KMS-11 (cell line): ENCODE measurements around the gene OR2T3.
"Not testable (repeated sequence)": the region's sequence is repeated elsewhere in the genome, so short reads cannot be mapped to it uniquely, and the experiment has no call there.

Source experiments
- H2AFZ ChIP-seq: fragments of 200-600 bp; sonication (generic); 2 replicates; pipeline ENCODE4 v1.6.1; 2016; ENCODE audit warnings: antibody characterized with exemption, mixed run types, low read depth
- H3K27ac ChIP-seq: fragments of 200-600 bp; sonication (generic); 2 replicates; pipeline ENCODE4 v1.6.1; 2016; ENCODE audit warnings: mild to moderate bottlenecking, mixed run types
- H3K27me3 ChIP-seq: fragments of 200-600 bp; sonication (generic); 2 replicates; pipeline ENCODE4 v1.6.1; 2017; ENCODE audit warnings: mild to moderate bottlenecking, low read depth, mixed run types, moderate library complexity; ENCODE audit not compliant: insufficient read depth
- H3K36me3 ChIP-seq: fragments of 200-600 bp; sonication (generic); 2 replicates; pipeline ENCODE4 v1.6.1; 2017; ENCODE audit warnings: mild to moderate bottlenecking, mixed run types; ENCODE audit not compliant: insufficient read depth
- H3K4me1 ChIP-seq: fragments of 200-600 bp; sonication (generic); 2 replicates; pipeline ENCODE4 v1.6.1; 2016; ENCODE audit warnings: mild to moderate bottlenecking, low read depth, mixed run types; ENCODE audit not compliant: poor library complexity, severe bottlenecking
- H3K4me2 ChIP-seq: fragments of 200-600 bp; sonication (generic); 2 replicates; pipeline ENCODE4 v1.7.0; 2016; ENCODE audit warnings: mild to moderate bottlenecking, mixed run types
- H3K4me3 ChIP-seq: fragments of 200-600 bp; sonication (generic); IDR thresholded peaks from 2 replicates; pipeline ENCODE4 v1.6.1; 2017; ENCODE audit warnings: low read depth, low read length, mixed read lengths; ENCODE audit not compliant: insufficient read depth
- H3K79me2 ChIP-seq: fragments of 200-600 bp; sonication (generic); 2 replicates; pipeline ENCODE4 v1.6.1; 2016; ENCODE audit warnings: low read depth, mixed run types; ENCODE audit not compliant: insufficient read depth
- H3K9ac ChIP-seq: fragments of 200-600 bp; sonication (generic); 2 replicates; pipeline ENCODE4 v1.6.1; 2016; ENCODE audit warnings: mild to moderate bottlenecking, mixed run types
- H4K20me1 ChIP-seq: fragments of 200-600 bp; sonication (generic); 2 replicates; pipeline ENCODE4 v1.6.1; 2016; ENCODE audit warnings: mild to moderate bottlenecking, mixed run types; ENCODE audit not compliant: insufficient read depth

The OR2T3 gene

DNA sequence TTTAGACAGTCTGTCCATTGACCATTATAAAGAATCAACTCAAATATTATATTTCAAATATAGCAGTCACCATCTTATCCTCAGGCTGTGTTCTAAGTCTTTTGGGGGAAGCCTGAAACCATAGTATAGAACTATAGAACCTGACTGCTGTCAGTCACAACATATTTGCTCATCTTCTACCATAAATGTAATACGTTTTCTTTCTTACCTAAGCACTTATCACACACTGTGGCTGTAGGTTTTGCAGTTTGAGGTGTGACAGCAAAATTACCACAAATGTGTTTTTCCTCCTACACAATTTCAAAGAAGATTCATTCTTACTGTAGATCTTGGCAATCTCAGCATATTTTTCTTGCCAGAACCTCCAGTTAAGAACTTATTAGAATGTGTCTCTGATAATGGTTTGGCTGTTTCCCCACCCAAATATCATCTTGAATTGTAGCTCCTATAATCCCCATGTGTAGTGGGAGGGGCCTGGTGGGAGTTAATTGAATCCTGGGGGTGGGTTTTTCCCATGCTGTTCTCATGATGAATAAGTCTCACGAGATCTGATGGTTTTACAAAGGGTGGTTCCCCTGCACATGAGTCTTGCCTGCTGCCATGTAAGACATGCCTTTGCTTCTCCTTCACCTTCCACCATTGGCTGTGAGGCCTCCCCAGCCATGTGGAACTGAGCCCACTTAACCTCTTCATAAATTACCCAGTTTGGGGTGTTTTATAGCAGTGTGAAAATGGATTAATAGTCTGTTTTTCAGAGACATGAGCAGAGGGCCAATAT lies 30.5 kb upstream of the OR2T3 start:
- H3K27me3 ChIP-seq, H3K27ac ChIP-seq, H4K20me1 ChIP-seq, H2AFZ ChIP-seq, H3K4me2 ChIP-seq, H3K4me3 ChIP-seq, H3K79me2 ChIP-seq, H3K36me3 ChIP-seq, H3K9ac ChIP-seq: not testable (repeated sequence)
- peaks cover 24% of the 10 kb centered on the region for H3K4me1 ChIP-seq

- H3K27me3 ChIP-seq, H3K79me2 ChIP-seq, H2AFZ ChIP-seq, H3K4me2 ChIP-seq, H3K9ac ChIP-seq, H3K36me3 ChIP-seq, H3K4me3 ChIP-seq, H3K27ac ChIP-seq, H4K20me1 ChIP-seq: not testable (repeated sequence)
- peaks cover 10% of the 10 kb centered on the region for H3K4me1 ChIP-seq
These were observed 28.5 kb upstream of the OR2T3 start for GRCh38 chr1:248444603-248445002.

GRCh38 chr1:248445399-248445798 lies 27.8 kb upstream of the OR2T3 start, which contains the start of gene OR2T2:
TSS of gene OR2T2 (plus strand) at chr1:248445637. CDS start at chr1:248452798, 7,161 bp downstream.
- not testable (repeated sequence) for H3K36me3 ChIP-seq, H4K20me1 ChIP-seq, H2AFZ ChIP-seq, H3K27ac ChIP-seq, H3K4me1 ChIP-seq, H3K27me3 ChIP-seq, H3K79me2 ChIP-seq, H3K4me3 ChIP-seq, H3K4me2 ChIP-seq, H3K9ac ChIP-seq

- not testable (repeated sequence) for H4K20me1 ChIP-seq, H3K4me3 ChIP-seq, H3K27ac ChIP-seq, H2AFZ ChIP-seq, H3K79me2 ChIP-seq, H3K9ac ChIP-seq, H3K27me3 ChIP-seq, H3K36me3 ChIP-seq, H3K4me1 ChIP-seq, H3K4me2 ChIP-seq
These were observed 24.6 kb upstream of the OR2T3 start for GRCh38 chr1:248448409-248449074.

DNA sequence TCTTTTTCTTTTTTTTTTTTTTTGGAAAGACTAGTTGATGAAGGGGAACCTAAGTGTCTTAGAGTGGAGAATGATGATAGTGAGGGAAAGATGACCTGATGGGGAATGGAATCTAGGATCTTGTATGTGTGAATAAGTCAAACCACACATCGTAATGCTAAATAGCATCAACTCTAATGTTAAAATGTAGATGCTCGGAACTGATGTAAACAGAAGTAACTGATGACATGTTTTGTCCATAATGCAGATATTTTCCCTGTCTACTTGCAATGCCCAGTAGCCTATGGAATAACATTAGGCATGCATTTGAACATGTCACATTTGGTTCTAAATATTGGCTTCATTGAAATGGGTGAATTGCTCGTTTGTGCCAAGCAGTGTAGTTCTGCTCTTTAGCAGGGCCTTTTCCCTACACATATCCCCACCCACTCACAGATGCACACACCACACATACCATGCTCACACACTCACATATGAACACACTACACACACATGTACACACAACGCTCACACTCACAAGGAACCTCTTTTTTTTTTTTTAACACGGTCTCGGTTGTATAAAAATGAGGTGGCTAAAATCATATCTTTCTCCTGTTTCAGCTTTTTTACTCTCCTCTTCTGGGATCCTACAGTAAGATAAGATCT lies 23.2 kb upstream of the OR2T3 start:
- H3K4me2 ChIP-seq, H4K20me1 ChIP-seq, H3K27me3 ChIP-seq, H3K27ac ChIP-seq, H2AFZ ChIP-seq, H3K79me2 ChIP-seq, H3K36me3 ChIP-seq, H3K9ac ChIP-seq, H3K4me3 ChIP-seq, H3K4me1 ChIP-seq: not testable (repeated sequence)

DNA sequence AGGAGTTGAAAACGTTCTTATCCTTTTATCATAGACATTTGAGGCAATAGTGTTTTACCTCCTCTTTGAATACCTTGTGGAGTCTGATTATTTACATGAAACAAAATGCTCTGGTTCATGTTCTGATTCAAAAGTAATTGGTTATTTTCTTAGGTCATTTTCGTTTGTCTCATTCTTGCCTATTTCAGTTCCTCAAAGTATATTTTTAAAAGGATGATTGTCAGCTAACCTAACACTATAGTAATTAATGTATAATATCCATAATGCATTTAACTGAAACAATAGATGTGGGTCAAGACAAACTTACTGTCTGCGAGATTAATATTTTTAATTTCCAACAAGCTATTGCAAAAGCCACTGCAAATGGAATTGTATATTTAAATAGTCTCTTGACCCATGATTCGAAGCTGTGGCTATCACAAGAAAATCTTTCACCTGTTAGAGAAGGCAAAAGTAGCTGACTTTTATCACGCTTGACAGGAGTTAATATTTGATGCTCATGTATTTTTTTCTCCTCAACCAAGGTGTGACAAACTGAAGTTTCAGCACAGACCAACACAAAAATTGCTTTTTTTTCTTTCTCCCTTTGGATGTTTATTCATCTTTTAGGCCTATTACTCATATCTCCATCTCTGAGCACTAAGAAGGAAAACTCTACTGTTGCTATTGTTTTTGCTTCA lies 22.5 kb upstream of the OR2T3 start:
- H2AFZ ChIP-seq, H3K4me1 ChIP-seq, H3K27me3 ChIP-seq, H3K9ac ChIP-seq, H4K20me1 ChIP-seq, H3K4me2 ChIP-seq, H3K79me2 ChIP-seq, H3K36me3 ChIP-seq, H3K27ac ChIP-seq, H3K4me3 ChIP-seq: not testable (repeated sequence)

DNA sequence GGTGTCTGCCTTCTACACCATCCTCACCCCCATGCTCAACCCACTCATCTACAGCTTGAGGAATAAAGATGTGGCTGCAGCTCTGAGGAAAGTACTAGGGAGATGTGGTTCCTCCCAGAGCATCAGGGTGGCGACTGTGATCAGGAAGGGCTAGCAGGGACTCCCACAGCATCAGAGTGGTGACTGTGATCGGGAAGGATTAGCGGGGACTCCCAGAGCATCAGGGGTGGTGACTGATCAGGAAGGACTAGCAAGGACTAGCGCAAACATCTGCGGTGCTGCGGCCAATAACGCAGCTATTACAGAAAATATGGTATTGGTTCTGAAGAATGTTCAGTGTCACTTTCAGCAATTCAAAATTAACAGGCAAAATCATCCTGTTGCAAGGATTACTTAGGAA lies 19.5 kb upstream of the OR2T3 start:
- not testable (repeated sequence) for H3K27me3 ChIP-seq, H2AFZ ChIP-seq, H4K20me1 ChIP-seq, H3K4me3 ChIP-seq, H3K4me1 ChIP-seq, H3K27ac ChIP-seq, H3K4me2 ChIP-seq, H3K9ac ChIP-seq, H3K79me2 ChIP-seq, H3K36me3 ChIP-seq

- H3K4me3 ChIP-seq, H3K4me1 ChIP-seq, H3K27ac ChIP-seq, H3K36me3 ChIP-seq, H3K4me2 ChIP-seq, H2AFZ ChIP-seq, H3K79me2 ChIP-seq, H4K20me1 ChIP-seq, H3K9ac ChIP-seq, H3K27me3 ChIP-seq: not testable (repeated sequence)
These were observed 18.1 kb upstream of the OR2T3 start for GRCh38 chr1:248455045-248455444.

- not testable (repeated sequence) for H3K27ac ChIP-seq, H3K4me1 ChIP-seq
These were observed 16.5 kb upstream of the OR2T3 start for GRCh38 chr1:248456635-248457034.

DNA sequence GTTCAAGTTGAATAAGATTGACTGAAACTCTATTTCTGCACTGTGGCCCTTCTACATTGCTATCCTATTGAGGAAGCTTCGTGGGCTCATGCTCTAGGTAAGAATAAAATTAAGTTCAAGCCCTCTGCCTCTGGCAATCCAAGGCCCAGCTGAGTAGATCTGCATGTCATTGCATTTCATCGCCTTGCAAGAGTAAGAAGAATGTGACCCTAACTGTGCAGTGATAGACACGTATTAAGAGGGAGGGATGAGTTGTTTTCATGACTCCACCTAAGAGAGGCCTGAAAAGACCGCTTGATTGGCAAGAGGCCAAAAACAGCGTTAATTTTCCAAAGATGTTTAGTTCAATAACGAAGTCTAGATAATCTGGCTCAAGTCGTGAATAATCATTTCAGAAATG lies 14.0 kb upstream of the OR2T3 start:
- not testable (repeated sequence) for H3K4me1 ChIP-seq, H3K36me3 ChIP-seq, H2AFZ ChIP-seq, H3K27ac ChIP-seq, H4K20me1 ChIP-seq, H3K4me3 ChIP-seq, H3K27me3 ChIP-seq, H3K4me2 ChIP-seq, H3K9ac ChIP-seq, H3K79me2 ChIP-seq

More at GRCh38 chr1:248456635-248457034, 16.5 kb upstream of the OR2T3 start:
- not testable (repeated sequence) for H3K4me2 ChIP-seq, H3K27me3 ChIP-seq, H3K79me2 ChIP-seq, H3K9ac ChIP-seq, H4K20me1 ChIP-seq, H3K36me3 ChIP-seq, H3K4me3 ChIP-seq, H2AFZ ChIP-seq
